Fibroblast of mammary gland (primary cell): ENCODE measurements around the gene MTHFD1.

Experiments
- DNase-seq: peaks from one replicate; pipeline ENCODE4 v3.0.0-alpha.2; 2010; ENCODE audit warnings: low read depth
- H3K4me3 ChIP-seq: 2 replicates; pipeline ENCODE4 v1.5.1; 2011; ENCODE audit warnings: low read depth, mild to moderate bottlenecking, low read length, moderate library complexity; ENCODE audit not compliant: control insufficient read depth
- TF ChIP-seq, protein P1 (sequence below): conservative IDR thresholded peaks from 2 replicates; pipeline ENCODE4 v1.5.1; 2011; ENCODE audit warnings: low read depth, low read length, inconsistent platforms; ENCODE audit not compliant: control insufficient read depth, insufficient read depth

MTHFD1 gene

DNA sequence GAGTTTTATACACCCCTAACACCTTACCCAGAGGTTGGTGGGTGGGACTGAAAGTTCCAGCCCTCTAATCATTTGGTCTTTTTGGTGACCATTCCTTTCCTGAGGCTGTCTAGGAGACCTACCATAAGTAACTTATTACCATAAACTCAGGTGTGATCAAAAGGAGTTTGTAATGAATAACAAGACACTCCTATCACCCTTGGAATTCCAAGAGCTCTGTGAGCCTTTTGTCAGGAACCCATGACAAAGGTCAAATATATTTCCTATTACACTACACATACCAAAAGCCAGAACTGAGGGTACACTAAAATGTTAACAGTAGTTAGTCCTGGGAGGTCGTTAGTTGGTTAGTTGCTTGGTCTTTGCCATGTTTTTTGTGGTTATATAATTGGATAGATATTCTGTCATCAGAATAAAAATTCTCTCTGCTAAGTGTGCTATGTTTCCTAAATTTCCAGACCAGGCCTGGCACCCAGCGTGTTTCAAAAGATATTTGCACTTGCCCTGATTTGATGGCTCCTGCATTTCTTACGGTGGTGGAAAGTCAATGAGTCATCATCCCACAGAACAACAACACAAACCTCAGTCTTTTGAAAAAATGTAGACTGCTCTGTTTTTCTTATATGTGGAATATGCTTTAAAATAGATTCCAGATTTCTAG is 50.2 kb downstream of the MTHFD1 start:
- TF ChIP-seq, protein P1, sequence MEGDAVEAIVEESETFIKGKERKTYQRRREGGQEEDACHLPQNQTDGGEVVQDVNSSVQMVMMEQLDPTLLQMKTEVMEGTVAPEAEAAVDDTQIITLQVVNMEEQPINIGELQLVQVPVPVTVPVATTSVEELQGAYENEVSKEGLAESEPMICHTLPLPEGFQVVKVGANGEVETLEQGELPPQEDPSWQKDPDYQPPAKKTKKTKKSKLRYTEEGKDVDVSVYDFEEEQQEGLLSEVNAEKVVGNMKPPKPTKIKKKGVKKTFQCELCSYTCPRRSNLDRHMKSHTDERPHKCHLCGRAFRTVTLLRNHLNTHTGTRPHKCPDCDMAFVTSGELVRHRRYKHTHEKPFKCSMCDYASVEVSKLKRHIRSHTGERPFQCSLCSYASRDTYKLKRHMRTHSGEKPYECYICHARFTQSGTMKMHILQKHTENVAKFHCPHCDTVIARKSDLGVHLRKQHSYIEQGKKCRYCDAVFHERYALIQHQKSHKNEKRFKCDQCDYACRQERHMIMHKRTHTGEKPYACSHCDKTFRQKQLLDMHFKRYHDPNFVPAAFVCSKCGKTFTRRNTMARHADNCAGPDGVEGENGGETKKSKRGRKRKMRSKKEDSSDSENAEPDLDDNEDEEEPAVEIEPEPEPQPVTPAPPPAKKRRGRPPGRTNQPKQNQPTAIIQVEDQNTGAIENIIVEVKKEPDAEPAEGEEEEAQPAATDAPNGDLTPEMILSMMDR: no peak
- DNase-seq: peak; percentile 84
- H3K4me3 ChIP-seq: no peak overlapping the region

- TF ChIP-seq, protein P1: no peak
- DNase-seq: no peak
- no peak overlapping the region for H3K4me3 ChIP-seq
These were observed 51.0 kb downstream of the MTHFD1 start for GRCh38 chr14:64439141-64439540.

DNA sequence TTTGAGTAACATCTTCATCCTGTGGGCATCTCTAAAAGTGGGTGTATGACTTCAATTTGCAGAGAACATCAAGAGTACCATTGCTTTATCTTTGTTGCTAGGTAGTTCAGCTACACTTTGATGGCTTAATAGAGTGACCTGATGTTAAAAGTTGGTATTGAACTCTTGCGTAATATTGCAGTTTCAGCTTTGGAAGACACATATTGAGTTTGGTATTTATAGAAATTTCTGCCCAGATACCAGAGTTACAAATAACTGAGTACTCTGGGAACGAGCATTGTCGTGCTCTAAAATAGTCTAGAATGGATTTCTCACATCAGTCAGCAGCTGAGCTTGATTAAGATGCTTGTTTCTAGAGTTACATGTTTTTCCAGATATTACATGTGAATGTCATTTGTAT is 52.3 kb downstream of the MTHFD1 start:
- TF ChIP-seq, protein P1: no peak
- peak; percentile 74 for DNase-seq
- no peak overlapping the region for H3K4me3 ChIP-seq

DNA sequence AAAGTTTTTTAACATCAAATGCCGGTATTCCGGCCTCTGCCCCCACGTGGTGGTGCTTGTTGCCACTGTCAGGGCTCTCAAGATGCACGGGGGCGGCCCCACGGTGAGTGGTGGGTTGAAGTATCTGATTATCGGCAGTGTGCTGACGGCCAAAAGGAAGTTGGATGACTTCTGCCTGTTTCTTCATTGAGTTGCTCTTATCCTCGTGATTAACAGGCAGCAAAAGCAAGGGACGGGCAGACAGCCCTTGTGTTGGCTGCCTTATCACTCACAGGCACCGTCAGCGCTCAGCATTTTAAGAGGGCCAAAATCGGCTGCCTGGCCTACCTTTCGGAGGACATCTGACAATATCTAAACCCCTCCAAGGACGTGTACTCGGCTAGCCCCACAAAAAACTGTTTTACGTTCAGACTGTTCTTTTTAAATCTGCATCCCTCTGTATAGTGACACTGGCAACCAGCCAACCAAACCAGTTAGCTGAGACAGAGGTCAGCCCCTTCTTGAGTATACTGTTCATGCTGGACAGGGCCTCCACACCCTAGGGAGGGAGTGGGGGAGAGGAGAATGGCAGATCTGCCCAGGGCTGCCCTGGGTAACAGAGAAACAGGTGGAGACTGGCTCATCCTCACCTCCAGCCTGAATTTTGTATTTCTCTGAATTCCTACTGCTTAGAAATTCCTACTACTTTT is 54.3 kb downstream of the MTHFD1 start:
- TF ChIP-seq, protein P1: no peak
- no peak overlapping the region for H3K4me3 ChIP-seq
- no peak for DNase-seq

GRCh38 chr14:64444140-64444539 is 56.0 kb downstream of the MTHFD1 start:
- no peak for DNase-seq
- TF ChIP-seq, protein P1: no peak
- no peak overlapping the region for H3K4me3 ChIP-seq

DNA sequence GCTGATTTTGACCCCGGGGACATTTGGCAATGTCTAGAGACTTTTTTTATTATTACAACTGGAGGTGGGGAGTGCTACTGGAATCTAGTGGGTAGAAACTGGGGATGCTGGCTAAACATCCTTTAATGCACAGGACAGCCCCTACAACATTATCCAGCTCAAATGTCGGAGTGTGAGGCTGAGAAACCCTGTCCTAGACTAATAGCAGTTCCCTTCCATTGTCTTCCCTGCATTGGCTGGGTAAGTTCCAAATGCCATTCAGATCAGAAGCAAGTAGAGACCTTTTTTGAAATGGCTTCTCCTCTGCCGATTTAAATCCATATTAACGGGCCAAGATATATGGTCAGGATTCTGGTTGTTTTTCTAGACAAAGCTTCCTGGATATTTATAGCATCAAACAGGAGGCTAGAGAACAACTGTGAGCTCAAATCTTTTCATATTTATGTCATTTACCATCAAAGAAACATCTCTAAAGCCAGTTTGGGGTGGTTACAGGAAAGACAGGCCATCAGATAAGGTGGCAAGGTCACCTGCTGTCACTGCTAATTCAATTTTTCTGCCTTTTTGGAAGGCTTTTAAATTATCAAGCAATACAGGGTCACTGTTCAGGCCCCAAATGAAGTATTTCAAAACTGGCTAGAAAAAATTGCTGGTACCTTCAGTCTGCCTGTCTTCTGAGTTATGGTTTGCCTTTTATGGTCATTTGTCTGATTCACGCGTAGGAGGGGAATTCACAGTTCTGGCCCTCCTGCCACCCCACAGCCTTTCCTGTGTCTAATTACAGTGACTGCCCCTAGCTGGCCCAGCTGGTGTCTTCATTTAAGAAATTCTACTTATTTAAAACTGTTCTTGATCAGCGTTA is 57.1 kb downstream of the MTHFD1 start:
- TF ChIP-seq, protein P1: no peak
- H3K4me3 ChIP-seq: no peak overlapping the region
- DNase-seq: peak; percentile 72
